ENCODE measurements around the gene PAPPA.

DNA sequence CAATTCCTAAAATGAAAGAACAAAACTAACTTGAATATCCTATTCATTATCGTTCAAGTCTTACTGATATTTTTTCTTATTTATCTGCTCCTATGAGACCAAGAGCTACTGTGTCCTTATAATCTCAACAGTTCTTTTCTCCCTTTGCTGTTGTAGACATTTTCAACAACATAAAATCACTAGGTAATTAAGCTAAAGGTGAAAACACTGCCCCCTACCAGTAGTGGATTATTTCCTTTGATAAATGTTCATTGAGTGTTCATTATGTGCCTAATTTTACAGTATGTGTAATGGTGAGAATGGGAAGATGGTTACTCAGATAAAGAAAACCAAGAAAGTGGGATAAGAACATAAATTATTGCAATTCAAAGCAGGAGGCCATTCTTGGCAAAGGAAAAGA, 41.4 kb upstream of the PAPPA start:
- TF ChIP-seq CTCF (IDR thresholded peaks at IDR 0.05), result peak in 8 of 12 donors; percentile 14 to 42 (median 32)
- TF ChIP-seq POLR2A (IDR thresholded peaks at IDR 0.05), result no peak
